ENCODE results near the gene MAP3K8.

GRCh38 chr10:30432622-30433305, 1.2 kb upstream of the MAP3K8 start:
- TF ChIP-seq EZH2phosphoT487 (IDR thresholded peaks at IDR 0.05; ENCODE audit: insufficient read depth, low read depth) (no peak), EZH2 (IDR thresholded peaks at IDR 0.05; ENCODE audit: insufficient read depth, poor library complexity, severe bottlenecking) (no peak)
